Fibroblast of skin of abdomen (primary cell): ENCODE data around the gene LAMA2.

ENCODE experiments used
- DNase-seq: peaks from one replicate; pipeline ENCODE4 v3.0.0-alpha.2; 2013

Gene LAMA2

GRCh38 chr6:128899341-128900050 lies 16.6 kb downstream of the LAMA2 start:
- DNase-seq, result peak; percentile 69

GRCh38 chr6:128903715-128904114 lies 20.8 kb downstream of the LAMA2 start:
- no peak for DNase-seq

GRCh38 chr6:128914051-128914450 lies 31.1 kb downstream of the LAMA2 start:
- no peak for DNase-seq

GRCh38 chr6:128918886-128919285 lies 35.9 kb downstream of the LAMA2 start:
- peak; percentile 20 for DNase-seq

GRCh38 chr6:128919412-128920180 lies 36.7 kb downstream of the LAMA2 start:
- DNase-seq, result peak; percentile 81

- DNase-seq, result no peak
These were observed 42.8 kb downstream of the LAMA2 start for GRCh38 chr6:128925765-128926164.

- no peak for DNase-seq
These were observed 46.9 kb downstream of the LAMA2 start for GRCh38 chr6:128929869-128930268.

GRCh38 chr6:128930321-128930720 lies 47.4 kb downstream of the LAMA2 start:
- no peak for DNase-seq

- peak; percentile 4 for DNase-seq
These were observed 49.1 kb downstream of the LAMA2 start for GRCh38 chr6:128932061-128932460.

- no peak for DNase-seq
These were observed 67.9 kb downstream of the LAMA2 start for GRCh38 chr6:128950864-128951263.

- DNase-seq, result no peak
These were observed 70.0 kb downstream of the LAMA2 start for GRCh38 chr6:128952902-128953301.

GRCh38 chr6:128954308-128955043 lies 71.5 kb downstream of the LAMA2 start:
- DNase-seq, result no peak

GRCh38 chr6:128963561-128963960 lies 80.6 kb downstream of the LAMA2 start:
- peak; percentile 85 for DNase-seq

- no peak for DNase-seq
These were observed 81.4 kb downstream of the LAMA2 start for GRCh38 chr6:128964233-128964755.

GRCh38 chr6:128964771-128965170 lies 81.8 kb downstream of the LAMA2 start:
- no peak for DNase-seq

GRCh38 chr6:128966934-128967333 lies 84.0 kb downstream of the LAMA2 start:
- no peak for DNase-seq

GRCh38 chr6:128979071-128979470 lies 96.1 kb downstream of the LAMA2 start:
- DNase-seq, result no peak

- no peak for DNase-seq
These were observed 98.8 kb downstream of the LAMA2 start for GRCh38 chr6:128981716-128982115.

GRCh38 chr6:128990360-128990759 lies 107.4 kb downstream of the LAMA2 start:
- DNase-seq, result no peak

- no peak for DNase-seq
These were observed 108.0 kb downstream of the LAMA2 start for GRCh38 chr6:128990915-128991314.

- no peak for DNase-seq
These were observed 110.2 kb downstream of the LAMA2 start for GRCh38 chr6:128993166-128993565.

GRCh38 chr6:128997880-128998279 lies 114.9 kb downstream of the LAMA2 start:
- no peak for DNase-seq
